ENCODE data around the gene OTULINL. TPM values are rescaled to one million over a fixed set of nuclear protein-coding genes. Genes with fewer than 3 reads are reported as not detected.

The OTULINL gene
- total and polyA plus RNA-seq, 2 of the 8 experiments (the other 6 are each of a cell fraction or from before 2014, with no cell fraction given) = 3.1 to 8.3 TPM

- H4K5ac ChIP-seq (ENCODE audit: insufficient read length, low read depth, low read length) = no peak overlapping the region
- H3K4me3 ChIP-seq (ENCODE audit: extremely low read depth in 1 of 4, insufficient read depth in 2 of 4, low read depth in 3 of 4, low read length in 4 of 4) = no peak overlapping the region
- no peak overlapping the region for H3K23ac ChIP-seq (ENCODE audit: insufficient read length)
- DNase-seq (ENCODE audit: low read depth in 1 of 2, low spot score in 2 of 2) = no peak
- ChIA-PET CTCF (ENCODE audit: partially characterized antibody) (interaction anchor here (2.9 kb wide), 1 partner anchor 68 kb away, joined by 9 read pairs; no protein-coding TSS in a partner anchor), POLR2A (ENCODE audit: partially characterized antibody) (no interaction called here)
- H3K23me2 ChIP-seq (ENCODE audit: low read depth, low read length) = peaks cover 3% of the 10 kb centered on the region; the same call in 1 of the 2 replicates
- no peak overlapping the region for H3K4ac ChIP-seq (replicated peaks; ENCODE audit: insufficient read length, low read depth, low read length)
- H3K14ac ChIP-seq (ENCODE audit: insufficient read length) = no peak overlapping the region
- H3K9ac ChIP-seq (replicated peaks in 1 of 4; ENCODE audit: extremely low read depth in 1 of 4, low read depth in 3 of 4, low read length in 3 of 4) = no peak overlapping the region
- no peaks in the 10 kb centered on the region; a peak in 1 of 4 replicates for H3K9me3 ChIP-seq (ENCODE audit: insufficient read depth in 2 of 2, low read depth in 1 of 2, low read length in 1 of 2)
- H3K36me3 ChIP-seq (ENCODE audit: control insufficient read depth in 2 of 4, insufficient read depth in 4 of 4, low read length in 3 of 4) = no peaks in the 10 kb centered on the region
- no peak overlapping the region for H3K27ac ChIP-seq (ENCODE audit: low read depth, low read length)
- no peaks in the 10 kb centered on the region for H3K79me1 ChIP-seq (ENCODE audit: low read depth, low read length)
- no peak overlapping the region for H4K91ac ChIP-seq (replicated peaks; ENCODE audit: insufficient read length, low read length)
- no peak overlapping the region for H3K56ac ChIP-seq (replicated peaks; ENCODE audit: insufficient read length, low read depth, low read length)
- H2BK20ac ChIP-seq (ENCODE audit: low read length) = no peak overlapping the region
- H2AK5ac ChIP-seq (ENCODE audit: low read depth, low read length) = no peak overlapping the region
- no peak overlapping the region for H2BK5ac ChIP-seq (ENCODE audit: low read depth, low read length)
- peaks cover 2 to 21% (median 10%) of the 10 kb centered on the region in 4 experiments for H3K27me3 ChIP-seq (replicated peaks in 1 of 4; ENCODE audit: control insufficient read depth in 3 of 4, extremely low read depth in 1 of 4, insufficient read depth in 3 of 4, low read length in 3 of 4)
- no peak overlapping the region for H3K18ac ChIP-seq (ENCODE audit: extremely low read depth, low read length)
- H3K4me1 ChIP-seq (replicated peaks in 1 of 4; ENCODE audit: control insufficient read depth in 3 of 4, insufficient read depth in 4 of 4, low read length in 3 of 4) = peaks cover 0 to 2% (median 0%) of the 10 kb centered on the region in 4 experiments; a peak in 1 of 7 replicates
- no peak overlapping the region for H2BK120ac ChIP-seq (replicated peaks; ENCODE audit: low read depth, low read length)
- H3K4me2 ChIP-seq (ENCODE audit: insufficient read depth in 1 of 2, low read depth in 2 of 2, low read length in 2 of 2) = no peak overlapping the region
- no peak for FAIRE-seq
- H3K79me2 ChIP-seq (ENCODE audit: control insufficient read depth in 1 of 2, insufficient read depth in 2 of 2, low read length in 2 of 2) = no peaks in the 10 kb centered on the region
- H2BK12ac ChIP-seq (ENCODE audit: low read depth, low read length) = no peak overlapping the region
- no peak overlapping the region for H2BK15ac ChIP-seq (ENCODE audit: low read length)
- no peak overlapping the region for H2AFZ ChIP-seq (ENCODE audit: low read length)
- 91% methylated on average over 4 of the region's 4 CpGs; no CpG with 5 or more reads in 1 of the 2 experiments for WGBS, 2 experiments (ENCODE audit: extremely low coverage in 1 of 2, insufficient coverage in 1 of 2, insufficient read length in 1 of 2, insufficient replicate concordance in 2 of 2, low coverage in 1 of 2, low lambda C conversion rate in 2 of 2, missing lambda C conversion rate in 1 of 2)
- H4K20me1 ChIP-seq (replicated peaks in 1 of 2; ENCODE audit: control insufficient read depth in 1 of 2, insufficient read depth in 2 of 2, low read length in 2 of 2) = no peaks in the 10 kb centered on the region
- no peak overlapping the region for H4K8ac ChIP-seq (ENCODE audit: extremely low read depth, insufficient read depth, low read length)
- TF ChIP-seq CTBP2 (IDR thresholded peaks at IDR 0.05; ENCODE audit: borderline replicate concordance, insufficient read depth, insufficient read length, low read length) (no peak), GTF2F1 (IDR thresholded peaks at IDR 0.05; ENCODE audit: borderline replicate concordance, low read depth, low read length) (no peak), SIRT6 (IDR thresholded peaks at IDR 0.05; ENCODE audit: low read length) (no peak), CHD1 (IDR thresholded peaks at IDR 0.05; ENCODE audit: low read depth, low read length) (no peak), NRF1 (IDR thresholded peaks at IDR 0.05; ENCODE audit: low read depth, low read length) (no peak), JUND (IDR thresholded peaks at IDR 0.05; ENCODE audit: low read length) (no peak), FOSL1 (IDR thresholded peaks at IDR 0.05; ENCODE audit: insufficient read depth, low read depth, low read length) (no peak), CBX5 (IDR thresholded peaks at IDR 0.05; ENCODE audit: low read depth, low read length) (no peak), SP1 (IDR thresholded peaks at IDR 0.05; ENCODE audit: low read depth, low read length) (no peak), TEAD4 (IDR thresholded peaks at IDR 0.05; ENCODE audit: low read depth, low read length) (no peak), RXRA (IDR thresholded peaks at IDR 0.05; ENCODE audit: insufficient read depth, low read depth, low read length) (no peak), CBX8 (IDR thresholded peaks at IDR 0.05; ENCODE audit: borderline replicate concordance, low read depth, low read length) (no peak), USF2 (IDR thresholded peaks at IDR 0.05; ENCODE audit: low read length) (no peak)
Measured at GRCh38 chr5:14579731-14580397, 1.7 kb upstream of the OTULINL start.

Measured in H1 (cell line).